ENCODE data around the gene HPX.
"Not testable (repeated sequence)": the region's sequence is repeated elsewhere in the genome, so short reads cannot be mapped to it uniquely, and the experiment has no call there.

Gene HPX

DNA sequence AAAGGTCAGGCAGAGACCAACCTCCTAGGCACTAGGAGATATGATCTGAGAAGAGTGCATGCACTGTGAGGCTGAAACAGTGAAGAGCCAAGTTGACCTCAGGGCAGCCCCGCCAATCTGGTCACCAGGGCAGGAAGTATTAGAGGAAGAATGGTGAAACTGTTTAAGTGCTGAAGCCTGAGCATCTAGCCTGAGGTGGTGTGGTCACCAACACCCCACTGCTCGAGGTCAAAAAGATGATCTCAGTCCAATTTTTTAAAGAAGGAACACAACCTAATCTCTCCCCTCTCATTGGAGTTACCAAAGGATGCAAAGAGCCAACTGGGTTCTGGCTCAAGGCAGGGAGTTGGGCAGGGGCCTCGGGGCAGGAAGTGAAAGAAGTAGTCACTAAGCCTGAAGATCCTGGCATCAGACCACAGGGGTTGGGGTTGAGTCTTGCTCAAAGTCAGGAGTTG is 25.9 kb downstream of the HPX start:
- no peak for DNase-seq (ENCODE audit: low spot score)

- no peak for DNase-seq (ENCODE audit: low spot score)
Measured at GRCh38 chr11:6413791-6414201, 27.0 kb downstream of the HPX start.

DNA sequence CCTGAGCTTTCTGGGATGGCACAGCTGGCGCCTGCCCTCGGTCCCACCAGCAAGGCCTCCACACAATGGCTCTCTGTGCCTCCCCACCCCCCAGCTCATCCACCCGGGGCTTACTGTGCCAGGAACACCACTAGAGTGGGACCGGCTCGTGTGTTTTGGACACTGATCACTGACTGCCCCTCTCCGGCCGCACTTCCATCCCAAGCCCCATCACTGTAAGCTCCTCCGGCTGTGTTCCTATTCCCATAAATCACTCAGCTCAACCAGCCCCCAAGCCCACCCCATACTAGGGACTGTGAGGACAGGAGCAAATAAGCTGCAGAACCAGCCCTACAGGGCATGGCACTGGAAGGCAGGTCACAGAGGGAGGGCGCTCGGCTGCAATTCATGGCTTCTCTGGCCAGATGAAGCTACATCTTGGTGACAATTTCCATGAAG is 29.2 kb downstream of the HPX start:
- no peak for DNase-seq (ENCODE audit: low spot score)

- DNase-seq (ENCODE audit: low spot score): no peak
Measured at GRCh38 chr11:6410695-6411430, 29.9 kb downstream of the HPX start.

GRCh38 chr11:6406370-6406769 is 34.4 kb downstream of the HPX start:
- DNase-seq (ENCODE audit: low spot score): no peak

GRCh38 chr11:6405846-6406245 is 34.9 kb downstream of the HPX start:
- no peak for DNase-seq (ENCODE audit: low spot score)

GRCh38 chr11:6405052-6405667 is 35.6 kb downstream of the HPX start:
- DNase-seq (ENCODE audit: low spot score): no peak

- DNase-seq (ENCODE audit: low spot score): peak; percentile 47
Measured at GRCh38 chr11:6404342-6405051, 36.3 kb downstream of the HPX start.

- no peak for DNase-seq (ENCODE audit: low spot score)
Measured at GRCh38 chr11:6403539-6403938, 37.2 kb downstream of the HPX start.

GRCh38 chr11:6402561-6402981 is 38.2 kb downstream of the HPX start:
- DNase-seq (ENCODE audit: low spot score): no peak

DNA sequence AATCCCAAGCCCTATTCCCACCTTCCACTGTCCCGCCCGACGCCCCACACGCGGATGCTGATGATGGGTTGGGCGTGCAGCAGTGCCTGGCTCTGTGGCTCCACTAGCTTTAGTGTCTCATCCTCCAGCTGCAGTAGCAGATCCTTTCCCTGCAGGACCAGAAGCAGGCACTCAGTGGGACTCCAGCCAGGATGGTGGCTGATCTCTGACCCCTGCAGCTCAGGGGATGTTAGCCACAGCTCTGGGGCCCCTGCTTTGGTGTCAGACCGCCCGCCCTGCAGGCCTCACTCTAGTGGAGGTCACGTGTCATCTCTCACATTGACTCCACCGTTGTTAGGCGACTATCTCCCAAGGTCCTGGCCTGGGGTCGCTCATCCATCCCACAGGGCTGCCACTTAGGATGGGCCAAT is 38.7 kb downstream of the HPX start:
- no peak for DNase-seq (ENCODE audit: low spot score)

- no peak for DNase-seq (ENCODE audit: low spot score)
Measured at GRCh38 chr11:6401464-6401863, 39.3 kb downstream of the HPX start.

DNA sequence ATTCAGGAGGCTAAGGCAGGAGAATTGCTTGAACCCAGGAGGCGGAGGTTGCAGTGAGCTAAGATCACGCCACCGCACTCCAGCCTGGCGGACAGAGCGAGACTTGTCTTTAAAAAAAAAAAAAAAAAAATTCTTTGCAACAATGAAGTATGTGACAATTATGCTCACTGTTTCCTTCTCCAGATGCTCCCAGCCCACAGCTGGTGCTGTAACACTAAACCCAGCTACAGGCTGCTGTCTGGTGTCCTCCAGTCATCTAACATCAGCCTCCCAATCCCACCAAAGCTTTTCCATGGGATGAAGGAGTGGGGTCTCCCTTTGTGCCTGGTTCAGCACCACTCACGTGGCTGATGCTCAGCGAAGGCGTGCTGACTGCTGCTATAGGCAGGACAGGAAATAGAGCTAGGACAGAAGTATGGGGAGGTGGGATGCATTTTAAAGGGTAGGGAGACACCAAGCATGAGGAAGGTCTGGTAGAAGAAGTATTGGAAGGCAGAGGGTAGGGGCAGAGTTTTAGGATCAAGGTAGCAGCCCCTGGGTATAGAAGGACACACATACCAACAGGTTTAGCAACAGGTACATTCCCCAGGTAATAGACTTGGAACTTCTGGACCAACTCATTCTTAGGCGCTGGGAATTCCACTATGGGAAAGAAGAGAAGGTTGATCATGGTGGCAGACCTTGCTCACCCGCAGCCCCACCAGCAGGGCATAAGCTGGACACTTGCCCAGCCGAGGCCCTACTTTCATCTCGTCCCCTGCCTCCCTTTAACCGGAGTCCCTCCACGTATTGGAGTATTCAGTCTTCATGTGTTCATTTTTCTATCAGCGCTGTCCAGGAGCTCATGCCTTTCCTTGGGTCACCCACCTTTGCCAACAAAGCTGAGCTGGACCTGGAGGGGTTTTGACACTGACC is 40.1 kb downstream of the HPX start:
- no peak for DNase-seq (ENCODE audit: low spot score)

DNA sequence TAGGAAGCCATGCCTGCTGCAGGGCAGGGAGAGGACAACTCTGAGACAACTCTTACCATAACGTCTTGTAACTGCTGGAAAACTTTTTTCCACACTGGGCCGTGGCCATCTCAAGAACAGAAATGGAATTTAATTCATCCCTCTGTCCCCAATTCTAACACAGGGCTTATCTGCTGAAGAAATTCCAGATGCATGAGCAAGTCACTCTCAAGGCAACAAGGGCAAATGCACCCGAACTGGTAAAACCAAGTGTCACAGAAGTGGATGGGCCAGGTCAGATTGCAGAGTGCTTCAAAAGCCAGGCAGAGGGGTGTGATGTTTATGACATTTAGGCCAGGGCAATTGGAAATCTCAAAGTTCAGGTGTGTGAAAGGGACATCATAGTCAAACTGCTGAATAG is 43.2 kb downstream of the HPX start:
- DNase-seq (ENCODE audit: low spot score): no peak

GRCh38 chr11:6397156-6397555 is 43.6 kb downstream of the HPX start:
- DNase-seq (ENCODE audit: low spot score): no peak

GRCh38 chr11:6395470-6396060 is 45.2 kb downstream of the HPX start:
- DNase-seq (ENCODE audit: low spot score): no peak

DNA sequence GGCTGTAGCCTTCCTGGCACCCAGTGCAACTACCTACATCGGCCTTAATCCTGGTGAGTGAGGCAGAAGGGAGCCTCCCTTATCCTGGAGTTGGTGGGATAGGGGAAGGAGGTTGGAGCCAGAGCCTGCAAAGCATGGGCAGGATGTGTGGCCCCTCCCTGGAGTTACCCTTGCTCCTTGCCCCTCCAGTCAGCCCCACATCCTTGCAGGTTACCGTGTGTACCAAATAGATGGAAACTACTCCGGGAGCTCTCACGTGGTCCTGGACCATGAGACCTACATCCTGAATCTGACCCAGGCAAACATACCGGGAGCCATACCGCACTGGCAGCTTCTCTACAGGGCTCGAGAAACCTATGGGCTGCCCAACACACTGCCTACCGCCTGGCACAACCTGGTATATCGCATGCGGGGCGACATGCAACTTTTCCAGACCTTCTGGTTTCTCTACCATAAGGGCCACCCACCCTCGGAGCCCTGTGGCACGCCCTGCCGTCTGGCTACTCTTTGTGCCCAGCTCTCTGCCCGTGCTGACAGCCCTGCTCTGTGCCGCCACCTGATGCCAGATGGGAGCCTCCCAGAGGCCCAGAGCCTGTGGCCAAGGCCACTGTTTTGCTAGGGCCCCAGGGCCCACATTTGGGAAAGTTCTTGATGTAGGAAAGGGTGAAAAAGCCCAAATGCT is 46.7 kb downstream of the HPX start:
- DNase-seq (ENCODE audit: low spot score): no peak

GRCh38 chr11:6392251-6392650 is 48.5 kb downstream of the HPX start:
- DNase-seq (ENCODE audit: low spot score): not testable (repeated sequence)

DNA sequence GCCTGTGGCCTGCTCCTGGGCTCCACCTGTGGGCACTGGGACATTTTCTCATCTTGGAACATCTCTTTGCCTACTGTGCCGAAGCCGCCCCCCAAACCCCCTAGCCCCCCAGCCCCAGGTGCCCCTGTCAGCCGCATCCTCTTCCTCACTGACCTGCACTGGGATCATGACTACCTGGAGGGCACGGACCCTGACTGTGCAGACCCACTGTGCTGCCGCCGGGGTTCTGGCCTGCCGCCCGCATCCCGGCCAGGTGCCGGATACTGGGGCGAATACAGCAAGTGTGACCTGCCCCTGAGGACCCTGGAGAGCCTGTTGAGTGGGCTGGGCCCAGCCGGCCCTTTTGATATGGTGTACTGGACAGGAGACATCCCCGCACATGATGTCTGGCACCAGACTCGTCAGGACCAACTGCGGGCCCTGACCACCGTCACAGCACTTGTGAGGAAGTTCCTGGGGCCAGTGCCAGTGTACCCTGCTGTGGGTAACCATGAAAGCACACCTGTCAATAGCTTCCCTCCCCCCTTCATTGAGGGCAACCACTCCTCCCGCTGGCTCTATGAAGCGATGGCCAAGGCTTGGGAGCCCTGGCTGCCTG is 49.2 kb downstream of the HPX start:
- no peak for DNase-seq (ENCODE audit: low spot score)

DNA sequence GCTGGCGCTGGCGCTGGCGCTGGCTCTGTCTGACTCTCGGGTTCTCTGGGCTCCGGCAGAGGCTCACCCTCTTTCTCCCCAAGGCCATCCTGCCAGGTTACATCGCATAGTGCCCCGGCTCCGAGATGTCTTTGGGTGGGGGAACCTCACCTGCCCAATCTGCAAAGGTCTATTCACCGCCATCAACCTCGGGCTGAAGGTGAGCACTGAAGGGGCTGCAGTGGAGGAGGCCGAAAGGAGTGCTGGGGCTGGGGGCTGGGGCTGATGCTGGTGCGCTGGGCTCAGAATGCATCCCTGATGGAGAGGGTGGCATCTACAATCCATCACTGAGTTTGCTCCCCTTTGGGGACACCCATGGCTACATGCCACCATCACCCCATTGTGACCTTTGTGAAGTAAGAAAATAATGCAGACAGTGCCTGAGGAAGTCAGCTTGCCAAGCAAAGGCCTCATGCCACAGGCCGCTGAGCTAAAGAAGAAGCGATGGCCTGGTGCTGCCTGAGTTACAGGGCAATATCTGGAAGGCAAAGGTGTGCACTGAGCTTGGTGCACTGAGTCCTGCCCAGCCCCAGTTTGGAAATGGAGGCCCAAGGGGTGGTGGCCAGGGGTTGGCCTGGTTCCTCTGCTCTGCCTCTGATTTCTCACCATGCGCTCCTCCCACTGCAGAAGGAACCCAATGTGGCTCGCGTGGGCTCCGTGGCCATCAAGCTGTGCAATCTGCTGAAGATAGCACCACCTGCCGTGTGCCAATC is 49.9 kb downstream of the HPX start:
- DNase-seq (ENCODE audit: low spot score): no peak
